ENCODE measurements around the gene UBASH3A.

The UBASH3A gene

GRCh38 chr21:42429856-42430255 is 26.2 kb downstream of the UBASH3A start:
- Histone ChIP-seq H3K79me1 (ENCODE audit: low read depth, low read length) (no peaks in the 10 kb centered on the region), H2AK5ac (ENCODE audit: low read depth, low read length) (no peak overlapping the region), H3K18ac (ENCODE audit: low read length) (no peak overlapping the region), H2BK15ac (ENCODE audit: low read length) (no peak overlapping the region), H2BK5ac (ENCODE audit: low read length) (no peak overlapping the region), H4K8ac (ENCODE audit: low read depth, low read length) (no peak overlapping the region), H3K14ac (ENCODE audit: low read length) (no peak overlapping the region), H3K27ac (replicated peaks; ENCODE audit: low read length) (no peak overlapping the region), H2AFZ (ENCODE audit: low read length) (no peak overlapping the region), H3K4ac (ENCODE audit: low read length) (no peak overlapping the region), H3K36me3 (replicated peaks in 1 of 2; ENCODE audit: control insufficient read depth in 2 of 2, insufficient read depth in 2 of 2, low read length in 2 of 2) (no peaks in the 10 kb centered on the region), H3K4me1 (ENCODE audit: control insufficient read depth in 2 of 2, insufficient read depth in 1 of 2, low read depth in 1 of 2, low read length in 2 of 2) (no peaks in the 10 kb centered on the region), H3K9me3 (replicated peaks in 1 of 2; ENCODE audit: control insufficient read depth in 2 of 2, insufficient read depth in 1 of 2, low read depth in 1 of 2, low read length in 2 of 2) (peaks cover 0 to 4% of the 10 kb centered on the region in 2 donors), H3K23ac (ENCODE audit: low read depth, low read length, poor library complexity) (no peak overlapping the region), H4K91ac (ENCODE audit: low read depth, low read length, poor library complexity) (no peak overlapping the region), H2BK12ac (ENCODE audit: low read length) (no peak overlapping the region), H3K4me3 (ENCODE audit: low read length in 2 of 2) (no peak overlapping the region), H3K4me2 (ENCODE audit: insufficient read depth, low read length, poor library complexity, severe bottlenecking) (no peak overlapping the region), H3K9ac (ENCODE audit: low read depth, low read length, poor library complexity) (no peak overlapping the region), H3K27me3 (ENCODE audit: control insufficient read depth in 3 of 3, insufficient read depth in 3 of 3, low read depth in 1 of 3, low read length in 3 of 3) (no peaks in the 10 kb centered on the region), H2BK120ac (ENCODE audit: low read depth, low read length) (no peak overlapping the region)
- no CpG with 5 or more reads among the region's 9 CpGs for WGBS, 2 donors (ENCODE audit: extremely low coverage in 2 of 2, insufficient read length in 2 of 2, insufficient replicate concordance in 1 of 2)
- no peak for DNase-seq (ENCODE audit: low spot score)

DNA sequence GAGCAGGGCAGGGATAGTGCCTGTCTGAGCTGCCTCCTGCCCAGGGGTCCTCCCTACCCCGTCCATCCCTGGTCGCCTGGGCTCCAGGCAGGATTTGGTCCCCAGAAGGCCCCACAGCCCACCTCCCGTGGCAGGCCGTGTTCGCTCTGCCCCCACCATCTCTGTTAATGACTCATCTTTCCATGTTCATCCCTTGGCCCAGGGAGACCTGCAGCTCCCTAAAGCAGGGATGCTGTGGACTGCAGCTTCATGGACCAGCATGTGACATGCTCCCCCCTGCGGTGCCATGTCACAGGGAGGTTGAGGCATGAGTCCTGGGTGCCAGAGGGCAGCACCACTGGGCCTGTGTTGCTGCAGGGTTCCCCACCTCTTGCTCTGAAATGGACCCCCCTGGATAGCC is 26.8 kb downstream of the UBASH3A start:
- Histone ChIP-seq H2BK5ac (ENCODE audit: low read length) (no peak overlapping the region), H3K4me3 (ENCODE audit: low read length in 2 of 2) (no peak overlapping the region), H2AFZ (ENCODE audit: low read length) (no peak overlapping the region), H3K27ac (replicated peaks; ENCODE audit: low read length) (no peak overlapping the region), H3K9me3 (replicated peaks in 1 of 2; ENCODE audit: control insufficient read depth in 2 of 2, insufficient read depth in 1 of 2, low read depth in 1 of 2, low read length in 2 of 2) (peaks cover 0 to 4% of the 10 kb centered on the region in 2 donors), H3K9ac (ENCODE audit: low read depth, low read length, poor library complexity) (no peak overlapping the region), H2AK5ac (ENCODE audit: low read depth, low read length) (no peak overlapping the region), H3K18ac (ENCODE audit: low read length) (no peak overlapping the region), H3K4me2 (ENCODE audit: insufficient read depth, low read length, poor library complexity, severe bottlenecking) (no peak overlapping the region), H3K27me3 (ENCODE audit: control insufficient read depth in 3 of 3, insufficient read depth in 3 of 3, low read depth in 1 of 3, low read length in 3 of 3) (no peaks in the 10 kb centered on the region), H4K91ac (ENCODE audit: low read depth, low read length, poor library complexity) (no peak overlapping the region), H4K8ac (ENCODE audit: low read depth, low read length) (no peak overlapping the region), H3K36me3 (replicated peaks in 1 of 2; ENCODE audit: control insufficient read depth in 2 of 2, insufficient read depth in 2 of 2, low read length in 2 of 2) (no peaks in the 10 kb centered on the region), H3K14ac (ENCODE audit: low read length) (no peak overlapping the region), H2BK120ac (ENCODE audit: low read depth, low read length) (no peak overlapping the region), H3K23ac (ENCODE audit: low read depth, low read length, poor library complexity) (no peak overlapping the region), H2BK15ac (ENCODE audit: low read length) (no peak overlapping the region), H3K4ac (ENCODE audit: low read length) (no peak overlapping the region), H2BK12ac (ENCODE audit: low read length) (no peak overlapping the region), H3K79me1 (ENCODE audit: low read depth, low read length) (no peaks in the 10 kb centered on the region), H3K4me1 (ENCODE audit: control insufficient read depth in 2 of 2, insufficient read depth in 1 of 2, low read depth in 1 of 2, low read length in 2 of 2) (no peaks in the 10 kb centered on the region)
- DNase-seq (ENCODE audit: low spot score): no peak
- no CpG with 5 or more reads among the region's 6 CpGs for WGBS, 2 donors (ENCODE audit: extremely low coverage in 2 of 2, insufficient read length in 2 of 2, insufficient replicate concordance in 1 of 2)

DNA sequence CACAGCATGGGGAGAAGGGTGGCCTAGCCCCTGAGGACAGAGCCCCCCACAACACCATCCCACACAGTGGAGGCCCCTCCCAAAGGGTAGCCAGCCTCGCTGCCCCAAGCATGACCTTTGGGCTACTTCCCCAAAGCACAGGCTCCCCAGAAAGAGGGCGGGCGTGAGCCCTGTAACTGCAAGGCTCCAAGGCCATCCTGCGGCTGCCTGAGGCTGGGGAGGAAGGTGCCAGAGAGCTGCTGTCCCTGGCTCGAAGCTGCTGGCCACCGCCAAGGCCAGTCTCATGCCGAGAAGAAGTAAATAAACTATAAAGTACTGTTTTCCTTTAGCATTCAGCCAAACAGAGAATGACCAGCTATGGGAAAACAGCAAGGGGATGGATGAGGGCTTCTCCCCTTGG is 27.5 kb downstream of the UBASH3A start:
- H3K27me3 ChIP-seq (ENCODE audit: control insufficient read depth in 3 of 3, insufficient read depth in 3 of 3, low read depth in 1 of 3, low read length in 3 of 3): no peaks in the 10 kb centered on the region
- no peak for DNase-seq (ENCODE audit: low spot score)
- no peak overlapping the region for H3K14ac ChIP-seq (ENCODE audit: low read length)

DNA sequence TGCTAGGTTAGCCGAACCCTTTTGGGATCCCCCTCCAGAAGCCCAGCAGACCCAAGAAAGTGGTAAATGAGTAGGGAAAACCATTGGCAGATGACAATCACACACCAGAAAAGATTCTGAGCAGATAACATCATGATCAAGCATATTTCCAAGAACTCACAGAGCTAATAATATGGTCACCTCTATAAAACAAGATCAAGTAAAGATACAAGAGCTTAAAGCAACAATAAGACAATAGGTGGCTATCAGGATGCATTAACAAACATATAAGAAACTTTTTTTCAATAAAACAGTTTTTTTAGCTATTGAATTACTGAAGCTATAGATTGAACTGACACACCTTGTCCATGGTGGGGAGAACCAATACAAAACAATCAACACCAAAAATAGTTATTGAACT is 29.0 kb downstream of the UBASH3A start:
- Histone ChIP-seq H3K4me3 (ENCODE audit: low read length in 2 of 2) (no peak overlapping the region), H2BK5ac (ENCODE audit: low read length) (no peak overlapping the region), H2BK120ac (ENCODE audit: low read depth, low read length) (no peak overlapping the region), H3K23ac (ENCODE audit: low read depth, low read length, poor library complexity) (no peak overlapping the region), H3K4me1 (ENCODE audit: control insufficient read depth in 2 of 2, insufficient read depth in 1 of 2, low read depth in 1 of 2, low read length in 2 of 2) (no peaks in the 10 kb centered on the region), H2AFZ (ENCODE audit: low read length) (no peak overlapping the region), H3K79me1 (ENCODE audit: low read depth, low read length) (no peaks in the 10 kb centered on the region), H3K14ac (ENCODE audit: low read length) (no peak overlapping the region), H2AK5ac (ENCODE audit: low read depth, low read length) (no peak overlapping the region), H2BK12ac (ENCODE audit: low read length) (no peak overlapping the region), H2BK15ac (ENCODE audit: low read length) (no peak overlapping the region), H3K4ac (ENCODE audit: low read length) (no peak overlapping the region), H3K9me3 (replicated peaks in 1 of 2; ENCODE audit: control insufficient read depth in 2 of 2, insufficient read depth in 1 of 2, low read depth in 1 of 2, low read length in 2 of 2) (peaks cover 0 to 4% of the 10 kb centered on the region in 2 donors), H3K9ac (ENCODE audit: low read depth, low read length, poor library complexity) (no peak overlapping the region), H4K91ac (ENCODE audit: low read depth, low read length, poor library complexity) (no peak overlapping the region), H3K36me3 (replicated peaks in 1 of 2; ENCODE audit: control insufficient read depth in 2 of 2, insufficient read depth in 2 of 2, low read length in 2 of 2) (no peaks in the 10 kb centered on the region), H3K18ac (ENCODE audit: low read length) (no peak overlapping the region), H3K27ac (replicated peaks; ENCODE audit: low read length) (no peak overlapping the region), H4K8ac (ENCODE audit: low read depth, low read length) (no peak overlapping the region), H3K4me2 (ENCODE audit: insufficient read depth, low read length, poor library complexity, severe bottlenecking) (no peak overlapping the region), H3K27me3 (ENCODE audit: control insufficient read depth in 3 of 3, insufficient read depth in 3 of 3, low read depth in 1 of 3, low read length in 3 of 3) (no peaks in the 10 kb centered on the region)
- no CpG with 5 or more reads among the region's 1 CpG for WGBS, 2 donors (ENCODE audit: extremely low coverage in 2 of 2, insufficient read length in 2 of 2, insufficient replicate concordance in 1 of 2)
- no peak for DNase-seq (ENCODE audit: low spot score)

More for the DNA sequence above, 27.5 kb downstream of the UBASH3A start:
- Histone ChIP-seq H3K4me2 (ENCODE audit: insufficient read depth, low read length, poor library complexity, severe bottlenecking) (no peak overlapping the region), H4K8ac (ENCODE audit: low read depth, low read length) (no peak overlapping the region), H3K18ac (ENCODE audit: low read length) (no peak overlapping the region), H2BK12ac (ENCODE audit: low read length) (no peak overlapping the region), H2AK5ac (ENCODE audit: low read depth, low read length) (no peak overlapping the region), H3K27ac (replicated peaks; ENCODE audit: low read length) (no peak overlapping the region), H2BK120ac (ENCODE audit: low read depth, low read length) (no peak overlapping the region), H4K91ac (ENCODE audit: low read depth, low read length, poor library complexity) (no peak overlapping the region), H3K36me3 (replicated peaks in 1 of 2; ENCODE audit: control insufficient read depth in 2 of 2, insufficient read depth in 2 of 2, low read length in 2 of 2) (no peaks in the 10 kb centered on the region), H2AFZ (ENCODE audit: low read length) (no peak overlapping the region), H3K4ac (ENCODE audit: low read length) (no peak overlapping the region), H3K9me3 (replicated peaks in 1 of 2; ENCODE audit: control insufficient read depth in 2 of 2, insufficient read depth in 1 of 2, low read depth in 1 of 2, low read length in 2 of 2) (peaks cover 0 to 4% of the 10 kb centered on the region in 2 donors), H3K9ac (ENCODE audit: low read depth, low read length, poor library complexity) (no peak overlapping the region), H3K23ac (ENCODE audit: low read depth, low read length, poor library complexity) (no peak overlapping the region), H2BK15ac (ENCODE audit: low read length) (no peak overlapping the region), H2BK5ac (ENCODE audit: low read length) (no peak overlapping the region), H3K79me1 (ENCODE audit: low read depth, low read length) (no peaks in the 10 kb centered on the region), H3K4me3 (ENCODE audit: low read length in 2 of 2) (no peak overlapping the region), H3K4me1 (ENCODE audit: control insufficient read depth in 2 of 2, insufficient read depth in 1 of 2, low read depth in 1 of 2, low read length in 2 of 2) (no peaks in the 10 kb centered on the region)
- no CpG with 5 or more reads among the region's 7 CpGs for WGBS, 2 donors (ENCODE audit: extremely low coverage in 2 of 2, insufficient read length in 2 of 2, insufficient replicate concordance in 1 of 2)
